Smooth muscle cell of the pulmonary artery (primary cell): ENCODE data around the gene LGALS7. TPM values are rescaled to one million over a fixed set of nuclear protein-coding genes. Genes with fewer than 3 reads are reported as not detected.

Source experiments
- total RNA-seq: library from RNA; depleted of rRNA; stranded (reverse); fragments of >200 nt; gene quantifications from 2 replicates; pipeline ENCODE4 v1.2.3, GENCODE V29; 2014

Gene LGALS7
- not detected in 2 replicates for total RNA-seq

GRCh38 chr19:38773469-38774177, at the start of gene LGALS7:
Gene LGALS7 (minus strand): TSS chr19:38773517. CDS start chr19:38773492, 25 bp downstream.

GRCh38 chr19:38812841-38813320, 39.6 kb upstream of the LGALS7 start, which contains the start of gene LGALS4:
Gene LGALS4 (minus strand): TSS chr19:38812945. CDS start chr19:38812886, 59 bp downstream.

GRCh38 chr19:38788478-38789243, 15.3 kb upstream of the LGALS7 start, which contains the start of gene LGALS7B:
Gene LGALS7B (plus strand): TSS chr19:38789200. CDS start chr19:38789227, 27 bp downstream.

DNA sequence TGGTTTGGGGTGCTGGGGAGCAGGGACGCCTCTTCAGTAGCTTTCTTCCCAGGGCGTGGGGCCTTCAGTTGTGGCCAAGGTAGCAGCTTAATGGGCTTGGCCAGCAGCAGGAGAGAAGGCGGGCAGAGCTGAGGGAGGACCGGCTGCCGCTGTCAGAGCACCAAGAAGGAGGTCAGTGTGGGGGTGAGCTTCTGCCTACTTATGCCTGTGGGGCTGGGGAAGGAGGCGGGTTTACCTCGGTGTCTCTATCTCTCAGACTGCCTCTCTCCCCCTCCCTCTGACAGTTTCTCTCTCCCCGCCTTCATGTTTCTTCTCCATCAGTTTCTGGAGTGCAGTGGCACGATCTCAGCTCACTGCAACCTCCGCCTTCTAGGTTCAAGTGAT, 29.0 kb downstream of the LGALS7 start, which contains the start of gene CAPN12:
Gene CAPN12 (minus strand): TSS at position 177 of the 384 bp plus-strand sequence. CDS start 309 bp downstream, outside the sequence.

Other genes starting within 250 kb of the LGALS7 start
- gene MAP4K1, start 155.6 kb downstream of the LGALS7 start, total RNA-seq: 0.07 and 0.46 TPM in 2 replicates
- 202 and 241 TPM in 2 replicates for gene EIF3K, start 154.3 kb downstream of the LGALS7 start, total RNA-seq
- 515 and 707 TPM in 2 replicates for gene ACTN4, start 125.9 kb downstream of the LGALS7 start, total RNA-seq
- 0.13 TPM in 1 of 2 replicates, not detected in the other for gene CAPN12, start 29.0 kb downstream of the LGALS7 start, total RNA-seq
- gene LGALS7B, start 15.7 kb upstream of the LGALS7 start, total RNA-seq: not detected in 2 replicates
- gene LGALS4, start 39.4 kb upstream of the LGALS7 start, total RNA-seq: not detected in 2 replicates
- 30.0 and 37.6 TPM in 2 replicates for gene ECH1, start 58.3 kb upstream of the LGALS7 start, total RNA-seq
- 144 and 174 TPM in 2 replicates for gene HNRNPL, start 76.5 kb upstream of the LGALS7 start, total RNA-seq
- 1.6 and 2.6 TPM in 2 replicates for gene RINL, start 104.8 kb upstream of the LGALS7 start, total RNA-seq
- 47.3 and 50.2 TPM in 2 replicates for gene SIRT2, start 126.1 kb upstream of the LGALS7 start, total RNA-seq
- gene NFKBIB, start 126.5 kb upstream of the LGALS7 start, total RNA-seq: 11.2 and 15.3 TPM in 2 replicates
- not detected in 2 replicates for gene CCER2, start 138.7 kb upstream of the LGALS7 start, total RNA-seq
- gene SARS2, start 157.2 kb upstream of the LGALS7 start, total RNA-seq: 10.5 and 22.1 TPM in 2 replicates
- gene MRPS12, start 157.4 kb upstream of the LGALS7 start, total RNA-seq: 20.7 and 27.4 TPM in 2 replicates
- gene FBXO17, start 202.2 kb upstream of the LGALS7 start, total RNA-seq: 27.2 and 43.7 TPM in 2 replicates